ENCODE data around the gene NKD1.

NKD1 gene

GRCh38 chr16:50526249-50526648 lies 21.9 kb upstream of the NKD1 start:
- Histone ChIP-seq H3K36me3 (no peaks in the 10 kb centered on the region), H3K4me3 (no peak overlapping the region), H3K9me3 (replicated peaks in 1 of 11) (peaks cover 8 to 27% (median 19%) of the 10 kb centered on the region in 11 experiments), H3K4me1 (no peaks in the 10 kb centered on the region), H4K20me1 (no peaks in the 10 kb centered on the region), H3K27ac (no peak overlapping the region), H3K4me2 (no peak overlapping the region), H3K9ac (no peak overlapping the region), H3K27me3 (no peaks in the 10 kb centered on the region)
- no peak for TF ChIP-seq Cebpa-rat (IDR thresholded peaks at IDR 0.05)

DNA sequence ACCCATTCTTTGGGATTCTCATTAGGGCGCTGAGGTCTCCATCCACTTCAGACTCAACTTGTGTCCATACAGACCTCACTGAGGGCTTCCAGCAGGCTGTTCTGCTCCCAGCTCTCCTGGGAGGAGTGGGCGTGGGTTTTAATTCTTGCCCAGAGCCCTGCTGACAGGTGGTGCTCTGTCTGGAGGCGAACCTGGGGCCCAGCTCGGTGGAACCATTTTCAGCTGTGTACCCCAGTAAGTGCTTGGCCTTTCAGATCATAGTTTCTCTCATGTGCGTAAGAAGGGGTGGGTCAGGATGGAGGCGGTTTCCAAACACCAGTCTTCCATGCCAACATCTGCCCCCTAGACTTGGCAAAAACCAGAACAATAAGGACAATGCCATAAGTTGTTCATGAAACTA lies 21.4 kb upstream of the NKD1 start:
- Histone ChIP-seq H3K4me3 (no peak overlapping the region), H3K9ac (no peak overlapping the region), H3K36me3 (no peaks in the 10 kb centered on the region), H3K27me3 (no peaks in the 10 kb centered on the region), H3K9me3 (replicated peaks in 1 of 11) (peaks cover 8 to 27% (median 19%) of the 10 kb centered on the region in 11 experiments), H3K4me1 (no peaks in the 10 kb centered on the region), H3K4me2 (no peak overlapping the region), H3K27ac (no peak overlapping the region), H4K20me1 (no peaks in the 10 kb centered on the region)
- no peak for TF ChIP-seq Cebpa-rat (IDR thresholded peaks at IDR 0.05)

DNA sequence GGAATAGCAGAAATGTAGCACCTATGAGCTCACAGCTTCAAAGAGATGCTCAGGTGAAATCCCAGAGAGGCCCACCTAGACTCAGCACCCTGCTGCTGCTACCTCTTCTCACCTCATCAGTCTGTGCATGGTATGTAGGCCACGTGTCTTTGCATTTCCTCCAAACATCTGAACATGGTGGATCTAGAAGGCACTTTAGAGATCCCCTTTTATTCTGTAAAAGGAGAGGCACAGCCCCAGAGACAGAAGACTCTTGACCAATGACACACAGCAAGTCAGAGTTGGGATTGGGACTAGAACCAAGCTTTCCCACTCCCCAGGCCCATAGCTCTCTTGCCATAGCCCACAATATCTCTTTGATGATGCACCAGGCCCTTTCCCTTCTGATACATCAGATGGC lies 19.4 kb upstream of the NKD1 start:
- Histone ChIP-seq H3K9ac (no peak overlapping the region), H3K4me1 (no peaks in the 10 kb centered on the region), H4K20me1 (no peaks in the 10 kb centered on the region), H3K27ac (no peak overlapping the region), H3K36me3 (no peaks in the 10 kb centered on the region), H3K9me3 (replicated peaks in 1 of 11) (peaks cover 8 to 27% (median 19%) of the 10 kb centered on the region in 11 experiments), H3K4me2 (no peak overlapping the region), H3K27me3 (no peaks in the 10 kb centered on the region), H3K4me3 (no peak overlapping the region)
- TF ChIP-seq Cebpa-rat (IDR thresholded peaks at IDR 0.05): no peak

- H3K4me2 ChIP-seq: no peak overlapping the region
- no peak overlapping the region for H3K4me3 ChIP-seq
- TF ChIP-seq Cebpa-rat (IDR thresholded peaks at IDR 0.05): no peak
- H4K20me1 ChIP-seq: no peaks in the 10 kb centered on the region
- no peak overlapping the region for H3K9ac ChIP-seq
- no peaks in the 10 kb centered on the region for H3K27me3 ChIP-seq
- peaks cover 8 to 27% (median 19%) of the 10 kb centered on the region in 11 experiments for H3K9me3 ChIP-seq (replicated peaks in 1 of 11)
- H3K4me1 ChIP-seq: no peaks in the 10 kb centered on the region
- no peaks in the 10 kb centered on the region for H3K36me3 ChIP-seq
- no peak overlapping the region for H3K27ac ChIP-seq
These were observed 18.9 kb upstream of the NKD1 start for GRCh38 chr16:50529334-50529733.

DNA sequence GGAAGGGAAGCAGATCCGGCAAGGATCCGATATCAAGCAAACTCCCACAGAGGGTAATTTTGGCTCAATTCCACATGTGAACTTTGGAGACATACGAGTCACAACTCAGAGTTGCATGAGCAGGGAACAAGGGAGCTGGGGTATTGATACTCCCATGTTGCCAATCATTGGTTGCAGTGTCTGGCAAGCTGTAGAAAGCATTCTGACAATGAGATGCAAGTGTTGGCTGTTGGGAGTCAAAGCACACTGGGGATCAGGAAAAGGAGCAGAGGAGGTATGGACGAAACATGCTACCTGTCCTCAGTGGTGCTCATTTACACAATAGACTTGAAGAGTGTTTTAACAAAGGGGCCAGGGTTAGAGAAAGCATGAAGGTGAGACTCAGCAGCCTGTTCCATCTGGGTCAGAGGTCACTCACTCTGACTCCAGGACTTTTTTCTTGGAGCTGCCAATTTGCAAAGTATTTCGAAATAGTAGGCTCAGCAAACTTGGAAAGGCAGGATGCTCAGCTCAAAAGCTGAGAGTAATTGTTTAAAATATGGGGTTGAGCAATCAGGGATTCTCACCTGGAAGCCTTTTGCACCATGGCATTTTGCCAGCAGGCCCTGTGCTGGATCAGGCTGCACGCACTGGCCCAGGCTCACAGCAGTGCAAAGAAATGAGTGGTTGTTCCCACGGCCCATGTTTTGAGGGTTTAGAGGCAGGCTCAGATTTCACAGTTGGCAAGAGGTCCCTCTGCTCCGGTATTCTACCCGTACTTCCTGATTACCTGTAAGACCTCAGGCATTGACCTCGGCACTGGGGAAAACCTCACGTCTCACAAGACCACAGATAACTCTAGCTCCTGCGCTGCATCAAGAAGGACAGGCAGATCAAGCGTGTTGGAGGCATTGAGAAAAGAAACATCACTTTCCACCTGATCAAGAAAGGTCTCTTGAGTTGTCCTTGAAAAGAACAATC lies 17.6 kb upstream of the NKD1 start:
- Histone ChIP-seq H4K20me1 (no peaks in the 10 kb centered on the region), H3K36me3 (no peaks in the 10 kb centered on the region), H3K27me3 (no peaks in the 10 kb centered on the region), H3K4me3 (no peak overlapping the region), H3K27ac (no peak overlapping the region), H3K4me1 (no peaks in the 10 kb centered on the region), H3K9me3 (replicated peaks in 1 of 11) (peaks cover 8 to 32% (median 19%) of the 10 kb centered on the region in 11 experiments), H3K4me2 (no peak overlapping the region), H3K9ac (no peak overlapping the region)
- peak in 4 of 11 experiments; percentile 7 to 68 (median 34); a peak in 3 of 22 replicates for TF ChIP-seq Cebpa-rat (IDR thresholded peaks at IDR 0.05)

GRCh38 chr16:50531359-50531758 lies 16.8 kb upstream of the NKD1 start:
- Histone ChIP-seq H3K4me1 (no peaks in the 10 kb centered on the region), H3K27me3 (no peaks in the 10 kb centered on the region), H3K4me2 (no peak overlapping the region), H4K20me1 (no peaks in the 10 kb centered on the region), H3K9me3 (replicated peaks in 1 of 11) (peaks cover 8 to 32% (median 19%) of the 10 kb centered on the region in 11 experiments), H3K36me3 (no peaks in the 10 kb centered on the region), H3K4me3 (no peak overlapping the region), H3K27ac (no peak overlapping the region), H3K9ac (no peak overlapping the region)
- no peak for TF ChIP-seq Cebpa-rat (IDR thresholded peaks at IDR 0.05)

DNA sequence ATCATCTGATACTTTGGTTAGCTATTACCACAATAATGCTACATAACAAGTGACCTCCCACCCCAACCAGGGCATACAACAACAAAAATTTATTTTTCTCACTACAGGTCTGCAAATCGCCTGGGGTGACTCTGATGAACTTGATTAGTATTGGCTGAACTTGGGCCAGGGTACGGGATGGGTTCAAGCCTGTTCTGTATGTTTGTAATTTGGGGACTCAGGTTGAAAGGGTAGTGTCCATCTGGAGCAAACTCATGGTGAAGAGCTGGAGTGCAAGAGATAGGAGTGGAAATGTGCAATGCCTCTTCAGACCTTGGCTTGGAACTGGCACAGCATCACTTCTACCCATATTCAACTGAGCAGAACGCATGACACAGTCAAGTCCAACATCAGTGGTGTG lies 16.3 kb upstream of the NKD1 start:
- Histone ChIP-seq H3K4me1 (no peaks in the 10 kb centered on the region), H3K36me3 (no peaks in the 10 kb centered on the region), H3K9me3 (replicated peaks in 1 of 11) (peaks cover 8 to 32% (median 19%) of the 10 kb centered on the region in 11 experiments), H3K4me2 (no peak overlapping the region), H3K9ac (no peak overlapping the region), H3K27me3 (no peaks in the 10 kb centered on the region), H3K27ac (no peak overlapping the region), H4K20me1 (no peaks in the 10 kb centered on the region), H3K4me3 (no peak overlapping the region)
- TF ChIP-seq Cebpa-rat (IDR thresholded peaks at IDR 0.05): no peak

DNA sequence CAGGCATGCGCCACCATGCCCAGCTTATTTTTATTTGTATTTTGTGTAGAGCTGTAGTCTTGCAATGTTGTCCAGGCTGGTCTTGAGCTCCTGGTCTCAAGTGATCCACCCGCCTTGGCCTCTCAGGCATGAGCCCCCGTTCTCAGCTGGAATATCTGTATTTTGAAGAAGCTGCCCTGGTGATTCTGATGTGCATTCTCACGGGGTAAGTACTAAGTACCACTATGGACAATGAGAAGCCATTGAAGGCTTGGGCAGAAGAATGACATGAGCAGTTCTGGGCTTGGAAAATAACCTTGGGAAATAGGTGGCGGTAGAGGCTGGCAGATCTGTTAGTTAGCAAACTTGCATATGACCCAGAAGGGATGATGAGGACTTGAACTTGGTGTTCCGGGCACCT lies 15.6 kb upstream of the NKD1 start:
- no peak overlapping the region for H3K4me3 ChIP-seq
- no peaks in the 10 kb centered on the region for H3K36me3 ChIP-seq
- no peak overlapping the region for H3K27ac ChIP-seq
- H3K9me3 ChIP-seq (replicated peaks in 1 of 11): peaks cover 8 to 32% (median 19%) of the 10 kb centered on the region in 11 experiments
- no peaks in the 10 kb centered on the region for H3K27me3 ChIP-seq
- no peaks in the 10 kb centered on the region for H3K4me1 ChIP-seq
- TF ChIP-seq Cebpa-rat (IDR thresholded peaks at IDR 0.05): no peak
- H3K9ac ChIP-seq: no peak overlapping the region
- H4K20me1 ChIP-seq: no peaks in the 10 kb centered on the region
- H3K4me2 ChIP-seq: no peak overlapping the region

GRCh38 chr16:50533317-50533716 lies 14.9 kb upstream of the NKD1 start:
- H3K4me3 ChIP-seq: no peak overlapping the region
- no peak overlapping the region for H3K27ac ChIP-seq
- H3K36me3 ChIP-seq: no peaks in the 10 kb centered on the region
- H3K9ac ChIP-seq: no peak overlapping the region
- TF ChIP-seq Cebpa-rat (IDR thresholded peaks at IDR 0.05): no peak
- peaks cover 8 to 31% (median 18%) of the 10 kb centered on the region in 11 experiments for H3K9me3 ChIP-seq (replicated peaks in 1 of 11)
- H4K20me1 ChIP-seq: no peaks in the 10 kb centered on the region; a peak in 1 of 22 replicates
- H3K4me1 ChIP-seq: peaks cover 0 to 4% (median 0%) of the 10 kb centered on the region in 10 experiments; a peak in 3 of 20 replicates
- no peak overlapping the region for H3K4me2 ChIP-seq
- no peaks in the 10 kb centered on the region for H3K27me3 ChIP-seq

DNA sequence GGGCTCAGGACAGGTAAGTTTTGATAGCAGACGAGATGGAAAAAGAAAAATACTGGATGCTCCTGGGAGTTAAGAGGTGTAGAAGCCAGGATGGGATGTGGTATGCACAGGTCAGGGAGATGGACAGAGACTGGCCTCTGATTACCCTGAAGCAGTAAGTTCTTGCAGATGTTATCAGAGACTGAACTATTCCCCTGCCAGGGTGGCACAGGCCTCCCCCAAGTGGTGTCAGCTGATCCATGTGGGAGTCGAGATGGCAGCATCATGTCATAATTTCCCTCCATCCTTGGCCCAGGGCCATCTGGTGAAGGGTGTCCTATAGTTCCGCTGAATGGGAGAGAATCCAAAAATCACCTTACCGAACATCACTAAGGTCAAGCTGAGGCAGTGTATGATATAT lies 14.1 kb upstream of the NKD1 start:
- TF ChIP-seq Cebpa-rat (IDR thresholded peaks at IDR 0.05): no peak
- H4K20me1 ChIP-seq: no peaks in the 10 kb centered on the region; a peak in 1 of 22 replicates
- no peak overlapping the region for H3K9ac ChIP-seq
- H3K27ac ChIP-seq: no peak overlapping the region
- H3K4me1 ChIP-seq: peaks cover 0 to 11% (median 6%) of the 10 kb centered on the region in 10 experiments; a peak in 15 of 20 replicates
- no peaks in the 10 kb centered on the region for H3K36me3 ChIP-seq
- H3K27me3 ChIP-seq: no peaks in the 10 kb centered on the region
- peaks cover 6 to 23% (median 15%) of the 10 kb centered on the region in 11 experiments for H3K9me3 ChIP-seq (replicated peaks in 1 of 11)
- H3K4me2 ChIP-seq: no peak overlapping the region
- H3K4me3 ChIP-seq: no peak overlapping the region
